Activated CD4-positive, alpha-beta T cell treated with anti-CD3 and anti-CD28 coated beads for 24 hours (primary cell): Measurements from ENCODE around the gene ZFR.
"Not testable (repeated sequence)": the region's sequence is repeated elsewhere in the genome, so short reads cannot be mapped to it uniquely, and the experiment has no call there.

Source experiments
- DNase-seq, 2 donors: peaks; one replicate each; pipeline ENCODE4 v3.0.0-alpha.2; 2020; ENCODE audit warnings: low read depth in 2 of 2

ZFR gene

GRCh38 chr5:32320576-32320975 is 124.0 kb downstream of the ZFR start:
- DNase-seq: no peak

DNA sequence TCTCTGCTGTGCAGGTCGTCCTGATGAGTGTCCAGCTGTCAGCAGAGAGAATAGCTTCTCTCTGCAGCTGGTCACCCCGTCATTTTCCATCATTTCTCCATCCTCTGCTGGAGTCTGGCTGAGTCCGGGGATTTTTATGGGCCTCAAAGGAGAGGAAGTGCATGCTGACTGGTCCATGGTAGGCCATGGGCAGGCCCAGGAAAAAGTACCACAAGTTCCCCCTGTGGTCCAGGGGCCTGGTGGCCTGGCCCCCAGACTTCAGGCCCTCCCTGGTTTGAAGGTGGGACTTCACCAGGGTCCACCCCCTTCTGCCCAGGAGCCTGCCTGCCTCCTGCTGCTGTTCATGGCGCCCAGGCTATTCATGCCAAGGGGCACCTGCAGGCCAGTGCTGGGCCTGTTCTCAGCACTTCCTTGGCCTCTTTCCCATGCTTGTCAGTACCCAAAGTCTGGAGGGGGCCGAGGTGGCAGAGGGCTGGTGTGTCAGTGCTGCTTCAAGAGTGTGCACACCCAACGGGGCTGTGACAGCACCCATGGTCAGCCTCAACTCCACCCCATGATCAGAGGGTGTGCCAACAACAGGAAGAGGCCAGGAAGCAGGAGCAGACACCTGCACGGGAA is 124.5 kb downstream of the ZFR start:
- DNase-seq: no peak

DNA sequence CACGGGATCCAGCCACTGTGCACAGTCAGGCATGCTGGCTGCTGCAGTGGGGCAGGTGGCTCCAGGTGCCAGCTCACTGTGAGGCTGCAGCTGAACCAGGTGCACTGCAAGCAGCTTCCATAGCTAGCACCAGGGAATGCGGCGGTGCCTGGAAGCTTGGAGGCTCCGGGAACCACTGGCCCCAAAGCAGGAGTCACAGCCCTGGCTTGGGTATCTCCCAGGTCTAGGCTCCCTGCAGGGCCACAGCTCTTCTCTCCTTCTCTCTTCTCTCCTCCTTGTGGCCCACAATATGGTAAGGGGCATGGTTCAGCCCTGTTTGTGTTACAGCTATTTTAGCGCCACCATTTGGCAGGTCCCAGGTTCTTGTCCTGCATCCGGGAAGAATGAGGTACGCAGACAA is 125.1 kb downstream of the ZFR start:
- DNase-seq: no peak

GRCh38 chr5:32317041-32317440 is 127.5 kb downstream of the ZFR start:
- DNase-seq: no peak

DNA sequence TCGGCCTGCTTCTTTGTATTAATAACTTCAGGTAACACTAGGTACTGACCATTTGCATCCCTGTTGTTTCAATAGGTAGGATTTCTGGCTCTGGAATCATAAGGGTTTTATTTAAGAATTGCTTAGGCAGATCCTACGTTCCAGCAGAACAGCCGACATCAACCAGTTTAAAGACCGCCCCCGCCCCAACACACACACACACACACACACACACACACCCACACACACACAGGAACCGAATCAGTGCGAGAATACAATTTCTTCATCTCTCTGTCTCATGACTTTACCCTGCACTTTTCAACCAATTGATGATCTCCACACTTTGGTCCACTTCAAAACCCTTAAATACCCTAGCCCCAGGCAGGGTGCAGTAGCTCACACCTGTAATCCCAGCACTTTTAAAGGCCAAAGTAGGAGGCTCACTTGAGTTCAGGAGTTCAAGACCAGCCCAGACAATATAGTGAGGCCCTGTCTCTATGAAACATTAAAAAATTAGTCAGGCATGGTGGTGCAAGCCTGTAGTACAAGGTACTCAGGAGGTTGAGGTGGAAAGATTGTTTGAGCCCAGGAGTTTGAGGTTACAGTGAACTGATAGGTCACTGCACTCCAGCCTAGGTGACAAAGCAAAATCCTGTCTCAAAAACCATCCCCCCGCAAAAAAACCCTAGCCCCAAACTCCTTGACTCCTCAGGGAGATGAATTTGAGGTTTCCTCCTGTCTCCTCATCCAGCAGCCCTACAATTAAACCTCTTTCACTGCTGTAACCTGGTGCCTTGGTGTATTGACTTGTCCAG is 129.1 kb downstream of the ZFR start:
- no peak for DNase-seq

DNA sequence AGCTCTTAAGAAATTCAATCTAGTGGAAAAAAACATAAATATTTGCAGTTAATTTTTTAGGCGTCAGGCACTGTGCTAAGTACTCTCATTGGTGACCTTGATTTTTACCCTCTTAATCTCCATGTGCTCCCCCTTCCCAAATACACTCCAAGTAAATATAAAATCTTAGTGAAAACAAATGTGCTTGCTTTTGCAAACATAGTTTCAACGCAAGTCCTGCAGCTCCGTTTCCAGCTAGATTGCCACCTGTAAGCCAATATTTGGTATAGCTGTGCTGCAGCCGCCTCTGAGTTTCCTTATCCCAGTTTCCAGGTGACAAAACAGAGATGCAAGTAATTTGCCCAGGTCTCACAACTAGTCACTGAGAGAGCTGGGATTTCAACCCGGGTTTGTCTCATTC is 129.9 kb downstream of the ZFR start:
- DNase-seq: no peak

DNA sequence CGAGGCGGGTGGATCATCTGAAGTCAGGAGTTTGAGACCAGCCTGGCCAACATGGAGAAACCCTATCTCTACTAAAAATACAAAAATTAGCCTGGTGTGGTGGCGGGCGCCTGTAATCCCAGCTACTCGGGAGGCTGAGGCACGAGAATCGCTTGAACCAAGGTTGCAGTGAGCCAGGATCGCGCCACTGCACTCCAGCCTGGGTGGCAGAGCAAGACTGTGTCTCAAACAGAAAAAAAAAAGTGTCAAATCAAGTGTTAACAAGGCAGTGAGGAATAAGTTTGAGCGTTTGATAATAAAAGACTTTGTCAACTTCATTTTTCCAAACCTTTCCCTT is 130.4 kb downstream of the ZFR start:
- not testable (repeated sequence) for DNase-seq

- peak; percentile 100 for DNase-seq
These were observed 131.8 kb downstream of the ZFR start, which contains the start of gene MTMR12 for GRCh38 chr5:32312595-32313332. Gene MTMR12 (minus strand): TSS chr5:32312939. CDS start chr5:32312838, 101 bp downstream.

GRCh38 chr5:32312197-32312594 is 132.3 kb downstream of the ZFR start:
- DNase-seq: peak in 1 of 2 donors; percentile 22

DNA sequence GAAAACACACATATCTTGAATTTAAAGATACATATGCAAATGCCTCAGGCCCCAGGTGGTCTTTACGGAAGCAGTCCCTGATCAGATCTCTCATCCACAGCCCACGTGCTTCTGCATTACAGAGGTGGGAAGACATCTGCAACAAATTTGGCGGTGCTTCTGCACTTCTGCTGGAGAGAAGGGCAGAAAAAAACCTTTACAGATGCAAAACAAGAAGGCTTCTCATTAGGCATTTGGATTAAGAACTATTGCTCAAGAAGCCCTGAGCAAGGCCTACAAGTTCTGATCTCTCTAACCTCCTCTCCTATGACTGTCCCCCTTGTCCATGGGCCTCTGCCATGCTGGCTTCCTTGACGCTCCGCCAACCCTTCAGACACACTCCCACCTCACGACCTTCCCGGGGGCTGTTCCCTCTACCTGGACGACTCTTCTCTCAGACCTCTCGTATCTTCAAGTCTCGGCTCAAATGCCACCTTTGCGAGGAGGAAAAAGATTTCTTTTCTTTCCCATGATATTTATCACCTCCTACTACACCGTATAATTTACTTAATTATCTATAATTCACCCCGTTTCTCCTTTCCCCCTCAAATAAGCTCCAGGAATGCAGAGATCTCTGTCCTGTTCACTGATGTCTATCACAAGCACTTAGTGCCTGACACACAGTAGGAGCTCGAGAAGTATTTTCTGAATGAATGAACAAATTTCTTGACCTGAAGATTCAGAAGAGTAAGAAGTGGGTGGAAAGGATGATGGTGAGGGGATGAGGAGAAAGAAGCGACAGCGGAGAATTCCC is 132.9 kb downstream of the ZFR start:
- DNase-seq: no peak

DNA sequence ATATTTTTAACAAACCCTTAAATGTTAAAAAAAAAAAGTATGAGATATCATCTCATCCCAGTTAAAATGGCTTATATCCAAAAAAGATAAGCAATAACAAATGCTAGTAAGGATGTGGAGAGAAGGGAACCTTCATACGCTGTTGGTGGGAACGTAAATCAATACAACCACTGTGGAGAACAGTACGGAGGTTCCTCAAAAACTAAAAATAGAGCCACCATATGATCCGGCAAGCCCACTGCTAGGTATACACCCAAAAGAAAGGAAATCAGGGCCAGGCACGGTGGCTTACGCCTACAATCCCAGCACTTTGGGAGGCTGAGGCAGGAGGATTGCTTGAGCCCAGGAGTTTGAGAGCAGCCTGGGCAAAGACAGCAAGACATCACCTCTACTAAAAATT is 134.8 kb downstream of the ZFR start:
- DNase-seq: no peak

DNA sequence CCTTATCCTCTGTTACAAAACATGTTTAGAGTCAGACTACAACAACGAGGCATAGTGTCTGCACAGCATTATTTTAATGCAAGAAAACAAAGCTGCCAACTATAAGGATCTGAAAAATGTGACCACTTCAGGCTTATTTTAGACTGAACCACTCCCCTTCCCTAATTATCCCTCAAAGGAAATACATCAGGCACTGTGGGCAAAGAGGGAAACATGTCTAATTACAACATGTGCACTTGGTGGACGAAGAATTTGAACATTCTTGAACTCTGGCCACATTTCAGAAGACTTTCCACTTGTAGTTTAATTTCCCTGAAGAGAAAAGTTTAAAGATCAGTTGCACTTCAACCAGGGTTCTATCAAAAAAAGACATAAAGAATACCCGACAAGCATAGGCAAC is 135.6 kb downstream of the ZFR start:
- DNase-seq: no peak

GRCh38 chr5:32307769-32308194 is 136.8 kb downstream of the ZFR start:
- no peak for DNase-seq

GRCh38 chr5:32304622-32305021 is 139.9 kb downstream of the ZFR start:
- DNase-seq: no peak
